Fibroblast of pulmonary artery (primary cell): ENCODE data around the gene GREB1.

Experiments used
- DNase-seq: peaks from one replicate; pipeline ENCODE4 v3.0.0-alpha.2; 2010; ENCODE audit warnings: low read depth
- H3K4me3 ChIP-seq: replicated peaks from 2 replicates; pipeline ENCODE4 v1.5.1; 2011; ENCODE audit warnings: low read depth, mild to moderate bottlenecking, control low read depth, low read length, moderate library complexity
- CTCF ChIP-seq: IDR thresholded peaks from 2 replicates; pipeline ENCODE4 v1.5.1; 2011; ENCODE audit warnings: mild to moderate bottlenecking, control low read depth, low read length, inconsistent platforms; ENCODE audit errors: missing control alignments

The GREB1 gene

GRCh38 chr2:11685906-11686470 is 152.1 kb downstream of the GREB1 start:
- DNase-seq = no peak
- no peak for TF ChIP-seq CTCF

GRCh38 chr2:11687736-11688135 is 153.9 kb downstream of the GREB1 start:
- peak overlapping the region; percentile 43 for H3K4me3 ChIP-seq
- DNase-seq = no peak
- TF ChIP-seq CTCF = no peak

More at GRCh38 chr2:11685906-11686470, 152.1 kb downstream of the GREB1 start:
- H3K4me3 ChIP-seq = no peak overlapping the region

- peak overlapping the region; percentile 43 for H3K4me3 ChIP-seq
- TF ChIP-seq CTCF = peak; percentile 84
- peak; percentile 87 for DNase-seq
Measured at GRCh38 chr2:11688222-11689069, 154.6 kb downstream of the GREB1 start.

- no peak for DNase-seq
- TF ChIP-seq CTCF = no peak
- H3K4me3 ChIP-seq = no peak overlapping the region
Measured at GRCh38 chr2:11691076-11691660, 157.3 kb downstream of the GREB1 start.
